A549 treated with GW870086 at 1 μM for 4 hours (cell line): Measurements from ENCODE around the gene PPP1R15A. TPM values are rescaled to one million over a fixed set of nuclear protein-coding genes. Genes with fewer than 3 reads are reported as not detected.

Experiments
- total RNA-seq: library from RNA; stranded (reverse); fragments of 200-300 nt; extraction: Qiagen RNA extraction; gene quantifications from 5 replicates; pipeline ENCODE4 v1.2.3, GENCODE V29; 2022; ENCODE audit warnings: low read depth

PPP1R15A gene
- 84.1 to 116 TPM (median 94.2 TPM) in 5 replicates for total RNA-seq

DNA sequence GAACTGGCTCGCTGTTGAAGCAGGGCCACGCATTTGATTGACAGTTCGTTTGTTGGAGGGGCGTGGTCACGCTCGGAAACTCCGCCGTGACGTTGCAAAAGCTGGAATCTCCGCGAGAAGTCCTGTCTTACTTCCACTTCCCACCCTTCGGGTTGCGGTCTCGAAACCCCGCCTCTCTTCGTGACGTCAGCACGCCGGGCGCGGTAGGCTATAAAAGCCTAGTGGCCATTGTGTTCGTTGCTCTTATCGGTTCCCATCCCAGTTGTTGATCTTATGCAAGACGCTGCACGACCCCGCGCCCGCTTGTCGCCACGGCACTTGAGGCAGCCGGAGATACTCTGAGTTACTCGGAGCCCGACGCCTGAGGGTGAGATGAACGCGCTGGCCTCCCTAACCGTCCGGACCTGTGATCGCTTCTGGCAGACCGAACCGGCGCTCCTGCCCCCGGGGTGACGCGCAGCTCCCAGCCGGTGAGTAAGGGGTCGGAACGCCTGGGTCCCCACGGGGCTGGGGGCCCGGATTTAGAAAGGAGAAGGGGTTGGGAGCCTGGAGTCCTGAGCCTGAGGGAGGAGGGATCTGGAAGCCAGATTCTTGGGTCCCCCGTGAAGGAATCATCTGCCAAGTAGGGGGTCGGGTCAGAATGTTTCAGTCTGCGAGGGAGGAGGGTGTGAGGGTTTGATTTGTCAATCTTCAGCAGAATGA is at the start of gene PPP1R15A:
PPP1R15A (plus strand) TSS at position 240 of the 702 bp plus-strand sequence. CDS start 813 bp downstream, outside the sequence.

DNA sequence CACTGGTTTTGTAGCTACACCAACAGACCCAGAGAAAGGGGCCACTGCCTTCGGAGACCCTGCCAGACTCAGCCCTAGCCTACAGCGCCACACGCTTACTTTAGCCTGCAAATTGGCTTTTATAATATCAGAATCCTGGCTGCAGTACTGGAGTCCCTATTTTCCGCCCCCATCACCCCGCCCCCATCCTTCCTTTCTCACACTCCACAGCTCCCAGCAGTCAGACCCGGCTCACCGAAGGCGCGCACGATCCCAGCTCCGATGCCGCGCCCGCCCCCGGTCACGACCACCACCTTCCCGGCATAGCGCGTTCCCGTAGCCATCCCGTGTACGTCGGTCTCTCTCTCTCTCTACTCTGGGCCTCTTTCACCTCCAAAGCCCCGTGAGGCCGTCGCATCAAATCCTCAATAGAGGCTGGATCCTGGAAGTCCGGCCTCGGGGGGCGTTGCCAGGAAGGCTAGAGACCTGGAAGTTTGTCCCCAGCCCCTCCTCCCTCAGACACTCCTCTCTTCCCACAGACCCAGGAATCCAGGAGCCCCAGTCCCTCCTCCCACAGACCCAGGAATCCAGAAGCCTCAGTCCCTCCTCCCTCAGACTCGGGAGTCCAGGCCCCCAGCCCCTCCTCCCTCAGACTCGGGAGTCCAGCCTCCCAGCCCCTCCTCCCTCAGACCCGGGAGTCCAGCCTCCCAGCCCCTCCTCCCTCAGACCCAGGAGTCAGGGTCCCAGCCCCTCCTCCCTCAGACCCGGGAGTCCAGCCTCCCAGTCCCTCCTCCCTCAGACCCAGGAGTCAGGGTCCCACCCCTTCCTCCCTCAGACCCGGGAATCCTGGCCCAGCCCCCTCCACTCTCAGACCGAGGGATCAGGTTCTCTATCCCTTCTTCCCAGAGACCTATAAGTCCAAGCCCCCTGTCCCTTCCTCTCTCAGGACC is 35.9 kb upstream of the PPP1R15A start, which contains the start of gene HSD17B14:
HSD17B14 (minus strand) TSS at position 403 of the 929 bp plus-strand sequence; CDS start at position 323, 80 bp downstream.

DNA sequence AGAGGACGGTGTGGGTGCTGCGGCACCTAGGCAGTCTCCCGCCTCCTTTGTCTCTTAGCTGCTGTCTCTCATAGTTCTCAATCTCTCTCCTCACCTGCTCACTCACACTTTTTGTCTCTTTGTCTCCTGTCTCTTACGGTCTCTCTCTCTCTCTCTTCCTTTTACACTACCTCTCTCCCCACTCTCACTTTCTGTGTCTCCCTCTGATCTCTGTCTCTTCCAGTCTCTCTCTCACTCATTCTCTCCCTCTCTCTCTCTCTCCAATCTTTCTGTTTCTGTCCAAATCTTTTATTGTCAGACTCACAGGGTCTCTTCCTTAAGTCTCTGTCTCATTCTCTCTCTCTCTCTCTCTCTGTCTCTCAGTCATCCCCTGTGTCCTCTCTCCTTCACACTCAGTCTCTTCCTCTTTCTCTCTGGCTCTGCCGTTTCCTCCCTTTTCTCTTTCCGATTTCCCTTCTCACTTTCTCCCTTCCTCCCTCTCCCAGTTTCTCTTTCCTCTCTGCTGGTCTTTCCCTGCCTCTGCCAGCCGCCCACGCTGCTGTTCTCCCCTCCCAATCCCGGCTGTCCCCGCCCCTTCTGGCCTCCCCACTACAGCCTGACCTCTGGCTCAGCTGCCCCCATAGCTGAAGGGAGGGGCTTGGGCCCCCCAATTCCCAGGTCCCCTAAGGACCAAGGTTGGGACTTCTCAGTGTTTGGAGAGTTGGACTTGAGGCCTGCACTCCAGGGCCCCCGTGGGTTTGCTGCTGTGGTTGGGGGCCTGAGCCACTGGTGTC is 3.9 kb upstream of the PPP1R15A start, which contains the start of gene PLEKHA4:
PLEKHA4 (minus strand) TSS at position 504 of the 773 bp plus-strand sequence. CDS start 997 bp downstream, outside the sequence.

DNA sequence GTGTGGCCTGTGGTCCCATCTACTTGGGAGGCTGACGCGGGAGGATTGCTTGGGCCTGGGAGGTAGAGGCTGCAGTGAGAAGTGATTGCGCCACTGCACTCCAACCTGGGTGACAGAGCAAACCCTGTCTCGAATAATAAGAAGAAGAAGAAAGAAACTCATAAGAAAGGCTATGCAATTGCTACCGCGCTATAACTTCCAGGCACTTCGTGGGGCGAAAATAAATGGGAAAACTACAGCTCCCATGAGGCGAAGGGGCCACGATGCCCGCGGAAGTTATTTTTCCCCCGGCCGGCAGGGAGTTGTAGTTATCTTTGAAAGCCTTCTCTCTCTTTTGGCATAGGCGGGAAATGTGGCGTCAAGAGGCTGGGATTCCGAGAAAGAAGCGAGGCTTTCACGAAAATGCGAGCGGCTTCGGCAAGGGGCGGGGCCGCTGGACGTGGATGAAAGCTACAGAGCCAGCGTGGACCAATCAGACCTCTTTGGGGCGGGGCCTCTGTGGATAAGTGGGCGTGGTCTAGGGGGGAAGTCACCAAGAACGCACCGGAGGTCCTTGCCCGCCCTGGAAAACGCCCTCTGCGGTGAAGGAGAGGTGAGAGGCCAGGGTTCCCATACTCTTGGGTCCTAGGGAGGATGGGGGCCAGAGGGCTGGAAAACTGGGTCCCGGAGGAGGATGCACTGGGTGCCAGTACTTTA is 27.7 kb downstream of the PPP1R15A start, which contains the start of gene NUCB1:
NUCB1 (plus strand) TSS at position 532 of the 696 bp plus-strand sequence. CDS start 485 bp downstream, outside the sequence.

Other genes with a start within 250 kb of the PPP1R15A start
- 1.1 to 2.5 TPM (median 2.0 TPM) in 5 replicates for gene DBP, start 235.0 kb upstream of the PPP1R15A start, total RNA-seq
- 8.9 to 12.7 TPM (median 11.1 TPM) in 5 replicates for gene CA11, start 226.2 kb upstream of the PPP1R15A start, total RNA-seq
- gene NTN5, start 199.4 kb upstream of the PPP1R15A start, total RNA-seq: 0.08 to 0.29 TPM (median 0.17 TPM) in 5 replicates
- gene FUT2, start 176.4 kb upstream of the PPP1R15A start, total RNA-seq: not detected in 5 replicates
- 0.30 to 0.50 TPM (median 0.41 TPM) in 5 replicates for gene MAMSTR, start 152.7 kb upstream of the PPP1R15A start, total RNA-seq
- 0.51 to 0.67 TPM (median 0.56 TPM) in 5 replicates for gene RASIP1, start 131.8 kb upstream of the PPP1R15A start, total RNA-seq
- not detected in 5 replicates for gene IZUMO1, start 125.5 kb upstream of the PPP1R15A start, total RNA-seq
- 0.03 to 0.10 TPM (median 0.08 TPM) in 5 replicates for gene FUT1, start 119.8 kb upstream of the PPP1R15A start, total RNA-seq
- not detected in 5 replicates for gene FGF21, start 116.9 kb upstream of the PPP1R15A start, total RNA-seq
- 50.8 to 62.8 TPM (median 58.1 TPM) in 5 replicates for gene BCAT2, start 61.4 kb upstream of the PPP1R15A start, total RNA-seq
- 12.3 to 16.2 TPM (median 13.0 TPM) in 5 replicates for gene HSD17B14, start 35.9 kb upstream of the PPP1R15A start, total RNA-seq
- 1.1 to 2.2 TPM (median 1.5 TPM) in 5 replicates for gene PLEKHA4, start 3.8 kb upstream of the PPP1R15A start, total RNA-seq
- gene TULP2, start 26.3 kb downstream of the PPP1R15A start, total RNA-seq: not detected in 5 replicates
- 193 to 220 TPM (median 200 TPM) in 5 replicates for gene NUCB1, start 27.9 kb downstream of the PPP1R15A start, total RNA-seq
- 1.2 to 2.7 TPM (median 1.7 TPM) in 5 replicates for gene DHDH, start 61.3 kb downstream of the PPP1R15A start, total RNA-seq
- 267 to 409 TPM (median 344 TPM) in 5 replicates for gene BAX, start 82.5 kb downstream of the PPP1R15A start, total RNA-seq
- gene FTL, start 92.9 kb downstream of the PPP1R15A start, total RNA-seq: 16,193 to 24,145 TPM (median 18,864 TPM) in 5 replicates
- 16.8 to 21.1 TPM (median 19.5 TPM) in 5 replicates for gene GYS1, start 120.9 kb downstream of the PPP1R15A start, total RNA-seq
- 214 to 245 TPM (median 232 TPM) in 5 replicates for gene RUVBL2, start 121.5 kb downstream of the PPP1R15A start, total RNA-seq
- gene LHB, start 144.7 kb downstream of the PPP1R15A start, total RNA-seq: not detected in 5 replicates
- 0.38 TPM in 1 of 5 replicates, not detected in the others for gene CGB3, start 151.9 kb downstream of the PPP1R15A start, total RNA-seq
- gene CGB2, start 159.5 kb downstream of the PPP1R15A start, total RNA-seq: 0.26 to 0.34 TPM (median 0.26 TPM) in 3 of 5 replicates, not detected in the others
- 0.21 TPM in 1 of 5 replicates, not detected in the others for gene CGB1, start 164.5 kb downstream of the PPP1R15A start, total RNA-seq
- gene CGB5, start 171.4 kb downstream of the PPP1R15A start, total RNA-seq: 0.59 to 2.7 TPM (median 1.2 TPM) in 5 replicates
- 1.9 to 3.4 TPM (median 2.0 TPM) in 5 replicates for gene CGB8, start 176.7 kb downstream of the PPP1R15A start, total RNA-seq
- 0.21 to 0.97 TPM (median 0.55 TPM) in 4 of 5 replicates, not detected in the other for gene CGB7, start 185.3 kb downstream of the PPP1R15A start, total RNA-seq
- gene NTF4, start 192.4 kb downstream of the PPP1R15A start, total RNA-seq: 0.42 to 0.61 TPM (median 0.54 TPM) in 5 replicates
- not detected in 5 replicates for gene KCNA7, start 200.3 kb downstream of the PPP1R15A start, total RNA-seq
- gene SNRNP70, start 213.0 kb downstream of the PPP1R15A start, total RNA-seq: 302 to 324 TPM (median 319 TPM) in 5 replicates
- gene LIN7B, start 241.9 kb downstream of the PPP1R15A start, total RNA-seq: 5.7 to 7.1 TPM (median 6.7 TPM) in 5 replicates
- gene C19orf73, start 246.7 kb downstream of the PPP1R15A start, total RNA-seq: 1.5 to 2.5 TPM (median 1.6 TPM) in 5 replicates
- 4.5 to 8.8 TPM (median 8.1 TPM) in 5 replicates for gene PPFIA3, start 247.1 kb downstream of the PPP1R15A start, total RNA-seq